DOHH2 (cell line): Measurements from ENCODE around the gene STXBP3.

Experiments
- CTCF ChIP-seq: fragments of 200-600 bp; sonication (generic); IDR thresholded peaks from one replicate; pipeline ENCODE4 v1.5.1; 2014; ENCODE audit warnings: antibody characterized with exemption, mild to moderate bottlenecking, low read depth, low read length; ENCODE audit not compliant: poor library complexity, severe bottlenecking
- EZH2phosphoT487 ChIP-seq: fragments of 200-600 bp; sonication (generic); IDR thresholded peaks from 2 replicates; pipeline ENCODE4 v1.6.1; 2017; ENCODE audit warnings: borderline replicate concordance, mild to moderate bottlenecking, antibody characterized with exemption, low read length, moderate library complexity, mixed read lengths

- TF ChIP-seq CTCF = no peak
- no peak for TF ChIP-seq EZH2phosphoT487
Observed at GRCh38 chr1:108780937-108781574, 34.6 kb downstream of the STXBP3 start.
